HepG2 (cell line): ENCODE measurements around the gene DNAJC4. TPM values are rescaled to one million over a fixed set of nuclear protein-coding genes. Genes with fewer than 3 reads are reported as not detected.

Experiments
- BRF2 ChIP-seq: sonication (generic); formaldehyde crosslinking; IDR thresholded peaks from 2 replicates; pipeline ENCODE4 v1.8.1; 2022; ENCODE audit warnings: mild to moderate bottlenecking, missing genetic modification reagents
- ELF1 ChIP-seq: sonication (generic); formaldehyde crosslinking; IDR thresholded peaks from 2 replicates; pipeline ENCODE4 v1.4.0; 2020; ENCODE audit warnings: missing genetic modification reagents
- MTF1 ChIP-seq: sonication (generic); formaldehyde crosslinking; IDR thresholded peaks from 2 replicates; pipeline ENCODE4 v1.5.0; 2020; ENCODE audit warnings: missing genetic modification reagents
- RBFOX2 ChIP-seq: fragments of 200-400 bp; formaldehyde crosslinking; IDR thresholded peaks from 2 replicates; pipeline ENCODE4 v1.6.1; 2017; ENCODE audit warnings: low read depth, mild to moderate bottlenecking, low read length
- SKI ChIP-seq: fragments of 450-650 bp; IDR thresholded peaks from one replicate; pipeline ENCODE4 v1.6.1; 2018; ENCODE audit warnings: mild to moderate bottlenecking; ENCODE audit not compliant: partially characterized antibody
- SP1 ChIP-seq, 2 experiments: fragments of 450-650 bp in 1 of 2; sonication (generic) in 1 of 2; formaldehyde crosslinking in 1 of 2; IDR thresholded peaks; 2 replicates each; pipeline versions ENCODE4 v1.4.0 to v1.6.1; 2016 to 2020; ENCODE audit warnings: missing genetic modification reagents in 1 of 2
- SRSF1 ChIP-seq: fragments of 200-400 bp; formaldehyde crosslinking; optimal IDR thresholded peaks from 2 replicates; pipeline ENCODE3; 2017; ENCODE audit warnings: mild to moderate bottlenecking, low read depth, low read length, moderate library complexity
- TGIF2 ChIP-seq: IDR thresholded peaks from 2 replicates; pipeline ENCODE4 v1.6.1; 2016; ENCODE audit warnings: control low read depth, missing compliant biosample characterization
- THAP11 ChIP-seq: IDR thresholded peaks from 2 replicates; pipeline ENCODE4 v1.6.1; 2016; ENCODE audit warnings: missing biosample characterization, missing genetic modification reagents
- ZKSCAN8 ChIP-seq: IDR thresholded peaks from 2 replicates; pipeline ENCODE4 v1.6.1; 2016; ENCODE audit warnings: borderline replicate concordance, missing genetic modification reagents, missing compliant biosample characterization
- ZNF232 ChIP-seq: sonication (generic); formaldehyde crosslinking; IDR thresholded peaks from 2 replicates; pipeline ENCODE4 v1.4.0; 2020; ENCODE audit warnings: missing genetic modification reagents, borderline replicate concordance
- ZNF235 ChIP-seq: sonication (generic); formaldehyde crosslinking; IDR thresholded peaks from 2 replicates; pipeline ENCODE4 v1.8.1; 2023; ENCODE audit warnings: mild to moderate bottlenecking, missing genetic modification reagents, borderline replicate concordance
- ZNF550 ChIP-seq: sonication (generic); formaldehyde crosslinking; IDR thresholded peaks from 2 replicates; pipeline ENCODE4 v1.4.0; 2020; ENCODE audit warnings: mild to moderate bottlenecking, missing genetic modification reagents, borderline replicate concordance
- ZNF564 ChIP-seq: sonication (generic); formaldehyde crosslinking; IDR thresholded peaks from 2 replicates; pipeline ENCODE4 v1.8.1; 2023; ENCODE audit warnings: mild to moderate bottlenecking, missing genetic modification reagents
- ZNF776 ChIP-seq: sonication (generic); formaldehyde crosslinking; IDR thresholded peaks from 2 replicates; pipeline ENCODE4 v1.4.0; 2020; ENCODE audit warnings: mild to moderate bottlenecking, missing genetic modification reagents
- ZNF782 ChIP-seq: sonication (generic); formaldehyde crosslinking; IDR thresholded peaks from 2 replicates; pipeline ENCODE4 v1.4.0; 2020; ENCODE audit warnings: missing genetic modification reagents, mild to moderate bottlenecking, borderline replicate concordance
- polyA plus RNA-seq, 8 experiments: library from polyadenylated mRNA; depleted of rRNA in 3 of 8; stranded (reverse) in 7 of 8; unstranded in 1 of 8; fragments of >200 nt; fragmentation: Illumina TruSeq in 4 of 8; extraction: Trizol in 4 of 8; gene quantifications; 2 replicates each; pipeline versions ENCODE4 v1.2.1 to v1.2.3, GENCODE V29; 2011 to 2016; ENCODE audit warnings: low read depth in 4 of 8, missing spikeins in 1 of 8, mixed read lengths in 1 of 8; ENCODE audit not compliant: insufficient read depth in 1 of 8
- total RNA-seq, 5 experiments: library from RNA; depleted of rRNA; stranded (reverse); fragments of >200 nt; fragmentation: Illumina TruSeq; extraction: Trizol; gene quantifications; 2 replicates each; pipeline ENCODE4 v1.2.3, GENCODE V29; 2016; ENCODE audit warnings: low read depth in 1 of 5
- TF ChIP-seq, protein P1 (sequence below): sonication (generic); formaldehyde crosslinking; IDR thresholded peaks from 2 replicates; pipeline ENCODE4 v1.5.0; 2020; ENCODE audit warnings: missing genetic modification reagents
- TF ChIP-seq, protein P2 (sequence below): fragments of 450-650 bp; IDR thresholded peaks from 2 replicates; pipeline ENCODE4 v1.6.1; 2017; ENCODE audit warnings: mild to moderate bottlenecking
- TF ChIP-seq, protein P3 (sequence below): sonication (generic); formaldehyde crosslinking; IDR thresholded peaks from 2 replicates; pipeline ENCODE4 v1.4.0; 2020; ENCODE audit warnings: missing genetic modification reagents

Gene DNAJC4
- total and polyA plus RNA-seq, 2 of the 13 experiments (the other 11 are each of a cell fraction or from before 2014, with no cell fraction given), result 10.3 to 60.8 TPM

DNA sequence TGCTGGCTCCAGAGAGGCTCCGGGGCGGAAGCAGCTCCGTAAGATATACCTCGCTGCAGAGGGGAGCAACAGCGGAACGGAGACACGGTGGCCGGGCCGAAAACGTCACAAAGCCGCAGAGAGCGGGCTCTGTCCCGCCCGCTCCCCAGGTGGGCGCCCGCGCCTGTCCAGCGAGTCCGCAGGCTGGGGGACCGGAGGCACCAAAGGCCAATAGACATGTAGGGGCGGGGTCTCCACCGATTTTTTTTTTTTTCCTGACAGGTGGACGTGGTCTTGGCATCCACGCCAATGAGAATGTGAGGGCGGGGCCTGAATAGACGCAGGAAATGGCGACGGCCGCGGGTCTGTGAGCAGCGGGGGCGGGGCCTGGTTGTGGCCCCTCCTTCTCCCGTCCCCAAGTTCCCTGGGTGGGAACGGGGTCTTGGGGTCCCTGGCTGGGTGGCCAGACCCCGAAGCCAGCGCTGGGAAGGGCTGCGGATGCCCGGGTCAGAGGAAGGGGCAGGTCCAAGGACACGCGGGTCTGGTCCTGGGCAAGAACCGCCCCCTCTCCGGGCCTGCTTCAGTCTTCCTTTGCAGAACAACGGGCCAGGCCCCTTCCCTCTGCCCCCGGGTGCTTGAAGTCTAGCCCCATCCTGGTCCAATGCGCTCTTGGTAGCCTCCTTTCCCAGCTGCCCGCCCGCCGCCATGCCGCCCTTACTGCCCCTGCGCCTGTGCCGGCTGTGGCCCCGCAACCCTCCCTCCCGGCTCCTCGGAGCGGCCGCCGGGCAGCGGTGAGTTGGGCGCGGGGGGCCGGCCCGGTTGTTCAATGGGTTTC lies at the start of gene DNAJC4 (continued):
- peak; percentile 87 for TF ChIP-seq RBFOX2
- TF ChIP-seq ZKSCAN8, result no peak
- TF ChIP-seq SRSF1, result no peak
- TF ChIP-seq SKI, result peak; percentile 25
- TF ChIP-seq, protein P1, sequence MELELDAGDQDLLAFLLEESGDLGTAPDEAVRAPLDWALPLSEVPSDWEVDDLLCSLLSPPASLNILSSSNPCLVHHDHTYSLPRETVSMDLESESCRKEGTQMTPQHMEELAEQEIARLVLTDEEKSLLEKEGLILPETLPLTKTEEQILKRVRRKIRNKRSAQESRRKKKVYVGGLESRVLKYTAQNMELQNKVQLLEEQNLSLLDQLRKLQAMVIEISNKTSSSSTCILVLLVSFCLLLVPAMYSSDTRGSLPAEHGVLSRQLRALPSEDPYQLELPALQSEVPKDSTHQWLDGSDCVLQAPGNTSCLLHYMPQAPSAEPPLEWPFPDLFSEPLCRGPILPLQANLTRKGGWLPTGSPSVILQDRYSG, result no peak
- 0 out of 2 replicates have a peak, but pooled peaks have one; percentile 29 for TF ChIP-seq BRF2
- no peak for TF ChIP-seq MTF1 (CRISPR knock-in tag)
- TF ChIP-seq SP1 (IDR thresholded peaks at IDR 0.05), result no peak
- TF ChIP-seq SP1 (CRISPR knock-in tag; IDR thresholded peaks at IDR 0.05), result peak; percentile 64
- TF ChIP-seq THAP11 (CRISPR knock-in tag), result peak; percentile 54
- peak; percentile 43; the same call in 1 of the 2 replicates for TF ChIP-seq ELF1 (CRISPR knock-in tag)
- TF ChIP-seq ZNF782 (CRISPR knock-in tag), result no peak
- TF ChIP-seq ZNF564 (CRISPR knock-in tag), result peak; percentile 82
- no peak for TF ChIP-seq ZNF232
- TF ChIP-seq, protein P2, sequence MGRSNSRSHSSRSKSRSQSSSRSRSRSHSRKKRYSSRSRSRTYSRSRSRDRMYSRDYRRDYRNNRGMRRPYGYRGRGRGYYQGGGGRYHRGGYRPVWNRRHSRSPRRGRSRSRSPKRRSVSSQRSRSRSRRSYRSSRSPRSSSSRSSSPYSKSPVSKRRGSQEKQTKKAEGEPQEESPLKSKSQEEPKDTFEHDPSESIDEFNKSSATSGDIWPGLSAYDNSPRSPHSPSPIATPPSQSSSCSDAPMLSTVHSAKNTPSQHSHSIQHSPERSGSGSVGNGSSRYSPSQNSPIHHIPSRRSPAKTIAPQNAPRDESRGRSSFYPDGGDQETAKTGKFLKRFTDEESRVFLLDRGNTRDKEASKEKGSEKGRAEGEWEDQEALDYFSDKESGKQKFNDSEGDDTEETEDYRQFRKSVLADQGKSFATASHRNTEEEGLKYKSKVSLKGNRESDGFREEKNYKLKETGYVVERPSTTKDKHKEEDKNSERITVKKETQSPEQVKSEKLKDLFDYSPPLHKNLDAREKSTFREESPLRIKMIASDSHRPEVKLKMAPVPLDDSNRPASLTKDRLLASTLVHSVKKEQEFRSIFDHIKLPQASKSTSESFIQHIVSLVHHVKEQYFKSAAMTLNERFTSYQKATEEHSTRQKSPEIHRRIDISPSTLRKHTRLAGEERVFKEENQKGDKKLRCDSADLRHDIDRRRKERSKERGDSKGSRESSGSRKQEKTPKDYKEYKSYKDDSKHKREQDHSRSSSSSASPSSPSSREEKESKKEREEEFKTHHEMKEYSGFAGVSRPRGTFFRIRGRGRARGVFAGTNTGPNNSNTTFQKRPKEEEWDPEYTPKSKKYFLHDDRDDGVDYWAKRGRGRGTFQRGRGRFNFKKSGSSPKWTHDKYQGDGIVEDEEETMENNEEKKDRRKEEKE, result no peak
- 0 out of 2 replicates have a peak, but pooled peaks have one; percentile 69 for TF ChIP-seq TGIF2 (CRISPR knock-in tag)
- peak; percentile 12; the same call in 1 of the 2 replicates for TF ChIP-seq ZNF776 (CRISPR knock-in tag)
- TF ChIP-seq, protein P3, sequence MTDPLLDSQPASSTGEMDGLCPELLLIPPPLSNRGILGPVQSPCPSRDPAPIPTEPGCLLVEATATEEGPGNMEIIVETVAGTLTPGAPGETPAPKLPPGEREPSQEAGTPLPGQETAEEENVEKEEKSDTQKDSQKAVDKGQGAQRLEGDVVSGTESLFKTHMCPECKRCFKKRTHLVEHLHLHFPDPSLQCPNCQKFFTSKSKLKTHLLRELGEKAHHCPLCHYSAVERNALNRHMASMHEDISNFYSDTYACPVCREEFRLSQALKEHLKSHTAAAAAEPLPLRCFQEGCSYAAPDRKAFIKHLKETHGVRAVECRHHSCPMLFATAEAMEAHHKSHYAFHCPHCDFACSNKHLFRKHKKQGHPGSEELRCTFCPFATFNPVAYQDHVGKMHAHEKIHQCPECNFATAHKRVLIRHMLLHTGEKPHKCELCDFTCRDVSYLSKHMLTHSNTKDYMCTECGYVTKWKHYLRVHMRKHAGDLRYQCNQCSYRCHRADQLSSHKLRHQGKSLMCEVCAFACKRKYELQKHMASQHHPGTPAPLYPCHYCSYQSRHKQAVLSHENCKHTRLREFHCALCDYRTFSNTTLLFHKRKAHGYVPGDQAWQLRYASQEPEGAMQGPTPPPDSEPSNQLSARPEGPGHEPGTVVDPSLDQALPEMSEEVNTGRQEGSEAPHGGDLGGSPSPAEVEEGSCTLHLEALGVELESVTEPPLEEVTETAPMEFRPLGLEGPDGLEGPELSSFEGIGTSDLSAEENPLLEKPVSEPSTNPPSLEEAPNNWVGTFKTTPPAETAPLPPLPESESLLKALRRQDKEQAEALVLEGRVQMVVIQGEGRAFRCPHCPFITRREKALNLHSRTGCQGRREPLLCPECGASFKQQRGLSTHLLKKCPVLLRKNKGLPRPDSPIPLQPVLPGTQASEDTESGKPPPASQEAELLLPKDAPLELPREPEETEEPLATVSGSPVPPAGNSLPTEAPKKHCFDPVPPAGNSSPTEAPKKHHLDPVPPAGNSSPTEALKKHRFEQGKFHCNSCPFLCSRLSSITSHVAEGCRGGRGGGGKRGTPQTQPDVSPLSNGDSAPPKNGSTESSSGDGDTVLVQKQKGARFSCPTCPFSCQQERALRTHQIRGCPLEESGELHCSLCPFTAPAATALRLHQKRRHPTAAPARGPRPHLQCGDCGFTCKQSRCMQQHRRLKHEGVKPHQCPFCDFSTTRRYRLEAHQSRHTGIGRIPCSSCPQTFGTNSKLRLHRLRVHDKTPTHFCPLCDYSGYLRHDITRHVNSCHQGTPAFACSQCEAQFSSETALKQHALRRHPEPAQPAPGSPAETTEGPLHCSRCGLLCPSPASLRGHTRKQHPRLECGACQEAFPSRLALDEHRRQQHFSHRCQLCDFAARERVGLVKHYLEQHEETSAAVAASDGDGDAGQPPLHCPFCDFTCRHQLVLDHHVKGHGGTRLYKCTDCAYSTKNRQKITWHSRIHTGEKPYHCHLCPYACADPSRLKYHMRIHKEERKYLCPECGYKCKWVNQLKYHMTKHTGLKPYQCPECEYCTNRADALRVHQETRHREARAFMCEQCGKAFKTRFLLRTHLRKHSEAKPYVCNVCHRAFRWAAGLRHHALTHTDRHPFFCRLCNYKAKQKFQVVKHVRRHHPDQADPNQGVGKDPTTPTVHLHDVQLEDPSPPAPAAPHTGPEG (CRISPR knock-in tag), result peak; percentile 73; the same call in 1 of the 2 replicates
- TF ChIP-seq ZNF235, result no peak
- TF ChIP-seq ZNF550, result no peak
